GM12874 (cell line): ENCODE results near the gene AIPL1.

Experiments used
- CTCF ChIP-seq: IDR thresholded peaks from 2 replicates; pipeline ENCODE4 v1.5.1; 2011; ENCODE audit warnings: low read depth, mild to moderate bottlenecking, control low read depth, low read length, moderate library complexity; ENCODE audit not compliant: insufficient read depth

The AIPL1 gene

GRCh38 chr17:6374271-6374691, 60.6 kb downstream of the AIPL1 start:
- TF ChIP-seq CTCF: no peak
